Gastrocnemius medialis (tissue), 4 donors: ENCODE results near the gene ITGB3.

Source experiments
- POLR2A ChIP-seq, 2 donors: fragments of 450-650 bp; IDR thresholded peaks; one replicate each; pipeline ENCODE4 v1.6.1; 2017; ENCODE audit warnings: antibody characterized with exemption in 2 of 2, mild to moderate bottlenecking in 2 of 2, moderate library complexity in 2 of 2
- TF ChIP-seq, protein P1 (sequence below), 5 experiments: fragments of 450-650 bp in 3 of 5; fragments of 200-600 bp in 2 of 5; sonication (generic) in 2 of 5; IDR thresholded peaks in 4 of 5; conservative IDR thresholded peaks in 1 of 5; 1 replicate in 4 of 5; 2 replicates in 1 of 5; pipeline ENCODE4 v1.5.1; 2016 to 2019; ENCODE audit warnings: antibody characterized with exemption in 5 of 5, mild to moderate bottlenecking in 3 of 5, moderate library complexity in 3 of 5

DNA sequence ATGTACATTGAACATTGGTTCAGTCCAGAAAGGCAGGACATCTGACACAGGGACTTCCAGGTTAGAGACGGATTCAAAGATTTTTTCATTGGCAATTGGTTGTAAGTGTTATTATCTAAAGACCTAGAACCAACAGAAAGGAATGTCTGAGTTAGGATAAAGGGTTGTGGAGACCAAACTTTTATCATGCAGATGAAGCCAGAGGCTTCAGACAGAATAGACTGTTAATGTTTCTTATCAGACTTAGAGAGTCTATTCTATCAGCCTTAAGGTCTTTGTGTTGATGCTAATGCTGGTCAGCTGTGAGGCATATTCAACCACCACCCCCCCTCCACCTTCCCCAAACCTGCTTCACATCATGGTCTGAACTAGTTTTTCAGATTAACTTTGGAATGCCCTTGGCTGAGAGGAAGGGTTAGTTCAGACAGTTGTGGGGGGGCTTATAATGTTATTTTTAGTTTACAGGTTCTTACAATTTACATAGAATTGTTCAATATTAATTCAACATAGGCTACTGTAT, 2.1 kb upstream of the ITGB3 start:
- TF ChIP-seq, protein P1, sequence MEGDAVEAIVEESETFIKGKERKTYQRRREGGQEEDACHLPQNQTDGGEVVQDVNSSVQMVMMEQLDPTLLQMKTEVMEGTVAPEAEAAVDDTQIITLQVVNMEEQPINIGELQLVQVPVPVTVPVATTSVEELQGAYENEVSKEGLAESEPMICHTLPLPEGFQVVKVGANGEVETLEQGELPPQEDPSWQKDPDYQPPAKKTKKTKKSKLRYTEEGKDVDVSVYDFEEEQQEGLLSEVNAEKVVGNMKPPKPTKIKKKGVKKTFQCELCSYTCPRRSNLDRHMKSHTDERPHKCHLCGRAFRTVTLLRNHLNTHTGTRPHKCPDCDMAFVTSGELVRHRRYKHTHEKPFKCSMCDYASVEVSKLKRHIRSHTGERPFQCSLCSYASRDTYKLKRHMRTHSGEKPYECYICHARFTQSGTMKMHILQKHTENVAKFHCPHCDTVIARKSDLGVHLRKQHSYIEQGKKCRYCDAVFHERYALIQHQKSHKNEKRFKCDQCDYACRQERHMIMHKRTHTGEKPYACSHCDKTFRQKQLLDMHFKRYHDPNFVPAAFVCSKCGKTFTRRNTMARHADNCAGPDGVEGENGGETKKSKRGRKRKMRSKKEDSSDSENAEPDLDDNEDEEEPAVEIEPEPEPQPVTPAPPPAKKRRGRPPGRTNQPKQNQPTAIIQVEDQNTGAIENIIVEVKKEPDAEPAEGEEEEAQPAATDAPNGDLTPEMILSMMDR (IDR thresholded peaks at IDR 0.05 in 4 of 5, conservative IDR thresholded peaks at IDR 0.05 in 1 of 5): no peak
- TF ChIP-seq POLR2A (IDR thresholded peaks at IDR 0.05): no peak
